SK-N-SH treated with all-trans-retinoic acid at 6 μM for 48 hours (cell line): Measurements from ENCODE around the gene PIK3CA.

Source experiments
- ATAC-seq: fragments of 200-7000 bp; cut with Tn5 transposase; 3 replicates; pipeline ENCODE4 v1.9.1; 2020; ENCODE audit warnings: mild to moderate bottlenecking, moderate library complexity
- ARNTL ChIP-seq: fragments of 450-650 bp; formaldehyde crosslinking; IDR thresholded peaks from 2 replicates; pipeline ENCODE4 v1.5.0; 2020; ENCODE audit warnings: low read depth, mild to moderate bottlenecking, moderate library complexity, borderline replicate concordance
- BACH2 ChIP-seq: fragments of 250-450 bp; sonication (Bioruptor Pico); IDR thresholded peaks from 2 replicates; pipeline ENCODE4 v1.9.0; 2021; ENCODE audit warnings: mild to moderate bottlenecking, borderline replicate concordance
- CSDC2 ChIP-seq: fragments of 250-450 bp; sonication (Bioruptor Pico); IDR thresholded peaks from 2 replicates; pipeline ENCODE4 v1.5.0; 2020; ENCODE audit warnings: mild to moderate bottlenecking, moderate library complexity
- CSRNP3 ChIP-seq: fragments of 250-450 bp; sonication (Bioruptor Pico); IDR thresholded peaks from 2 replicates; pipeline ENCODE4 v1.5.1; 2021; ENCODE audit warnings: mild to moderate bottlenecking, moderate library complexity
- ESRRG ChIP-seq: fragments of 250-450 bp; sonication (Bioruptor Pico); IDR thresholded peaks from 2 replicates; pipeline ENCODE4 v1.6.1; 2021; ENCODE audit warnings: mild to moderate bottlenecking
- GLIS3 ChIP-seq: fragments of 250-450 bp; sonication (Bioruptor Pico); IDR thresholded peaks from 2 replicates; pipeline ENCODE4 v1.5.0; 2020; ENCODE audit warnings: mild to moderate bottlenecking, moderate library complexity
- ISL1 ChIP-seq: fragments of 250-450 bp; sonication (Bioruptor Pico); IDR thresholded peaks from 2 replicates; pipeline ENCODE4 v2.1.2; 2022; ENCODE audit warnings: mild to moderate bottlenecking, moderate library complexity
- OSR1 ChIP-seq: fragments of 250-450 bp; sonication (Bioruptor Pico); IDR thresholded peaks from 2 replicates; pipeline ENCODE4 v1.8.0; 2022; ENCODE audit warnings: moderate library complexity, mild to moderate bottlenecking, inconsistent platforms
- PATZ1 ChIP-seq: fragments of 250-450 bp; sonication (Bioruptor Pico); IDR thresholded peaks from 2 replicates; pipeline ENCODE4 v1.8.0; 2020; ENCODE audit warnings: mild to moderate bottlenecking, moderate library complexity, borderline replicate concordance
- PPARA ChIP-seq: fragments of 250-450 bp; sonication (Bioruptor Pico); IDR thresholded peaks from 2 replicates; pipeline ENCODE4 v1.5.0; 2020; ENCODE audit warnings: mild to moderate bottlenecking, borderline replicate concordance
- RARB ChIP-seq: fragments of 250-450 bp; sonication (Bioruptor Pico); IDR thresholded peaks from 2 replicates; pipeline ENCODE4 v1.8.0; 2021; ENCODE audit warnings: mild to moderate bottlenecking, moderate library complexity
- SNAI2 ChIP-seq: fragments of 250-450 bp; sonication (Bioruptor Pico); IDR thresholded peaks from 2 replicates; pipeline ENCODE4 v1.5.0; 2020; ENCODE audit warnings: mild to moderate bottlenecking, moderate library complexity
- TCF4 ChIP-seq: fragments of 250-450 bp; sonication (Bioruptor Pico); IDR thresholded peaks from 2 replicates; pipeline ENCODE4 v1.8.0; 2021; ENCODE audit warnings: mild to moderate bottlenecking, moderate library complexity, borderline replicate concordance
- TOX ChIP-seq: fragments of 250-450 bp; sonication (Bioruptor Pico); IDR thresholded peaks from 2 replicates; pipeline ENCODE4 v1.8.0; 2021; ENCODE audit warnings: mild to moderate bottlenecking, moderate library complexity, borderline replicate concordance
- TSHZ2 ChIP-seq: fragments of 250-450 bp; sonication (Bioruptor Pico); IDR thresholded peaks from 2 replicates; pipeline ENCODE4 v1.5.0; 2020; ENCODE audit warnings: mild to moderate bottlenecking, moderate library complexity
- ZC3H10 ChIP-seq: fragments of 250-450 bp; sonication (Bioruptor Pico); IDR thresholded peaks from 2 replicates; pipeline ENCODE4 v1.5.1; 2021; ENCODE audit warnings: mild to moderate bottlenecking, moderate library complexity
- ZFP30 ChIP-seq: fragments of 450-650 bp; formaldehyde crosslinking; IDR thresholded peaks from 2 replicates; pipeline ENCODE4 v1.5.0; 2022; ENCODE audit warnings: mild to moderate bottlenecking, moderate library complexity
- ZNF565 ChIP-seq: fragments of 450-650 bp; formaldehyde crosslinking; conservative IDR thresholded peaks from 2 replicates; pipeline ENCODE4 v1.5.0; 2020; ENCODE audit warnings: low read depth, mild to moderate bottlenecking, moderate library complexity
- ZNF70 ChIP-seq: fragments of 450-650 bp; formaldehyde crosslinking; IDR thresholded peaks from 2 replicates; pipeline ENCODE4 v1.5.0; 2020; ENCODE audit warnings: mild to moderate bottlenecking, moderate library complexity
- ZNF8 ChIP-seq: fragments of 450-650 bp; formaldehyde crosslinking; IDR thresholded peaks from 2 replicates; pipeline ENCODE4 v1.5.0; 2020; ENCODE audit warnings: mild to moderate bottlenecking, moderate library complexity
- TF ChIP-seq, protein P1 (sequence below): fragments of 250-450 bp; sonication (Bioruptor Pico); IDR thresholded peaks from 2 replicates; pipeline ENCODE4 v1.8.0; 2021; ENCODE audit warnings: low read depth, mild to moderate bottlenecking, moderate library complexity, borderline replicate concordance
- TF ChIP-seq, protein P2 (sequence below): fragments of 250-450 bp; sonication (Bioruptor Pico); IDR thresholded peaks from 2 replicates; pipeline ENCODE4 v1.5.1; 2020; ENCODE audit warnings: low read depth, mild to moderate bottlenecking, moderate library complexity

The PIK3CA gene

DNA sequence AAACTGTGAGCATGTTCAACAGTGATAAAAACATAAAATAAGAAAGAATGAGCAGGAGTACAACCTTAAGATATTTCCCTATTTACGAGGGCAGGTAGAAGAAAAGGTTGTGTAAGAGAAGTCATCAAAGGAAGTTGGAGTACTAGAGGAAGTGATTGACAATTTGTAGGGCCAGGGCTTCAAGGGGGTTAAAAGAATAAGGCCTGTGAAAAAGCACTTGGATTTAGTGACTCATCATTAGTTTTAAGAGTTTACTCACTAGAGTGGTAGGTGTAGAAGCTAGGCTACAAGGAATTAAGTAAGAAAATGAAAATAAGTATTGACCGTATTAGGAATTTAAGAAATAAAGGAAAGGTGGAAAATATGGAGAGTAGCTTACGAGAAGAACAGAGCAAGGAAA, 79.2 kb downstream of the PIK3CA start:
- TF ChIP-seq TSHZ2 (no peak), CSDC2 (CRISPR knock-in tag) (no peak), ARNTL (CRISPR knock-in tag) (no peak), GLIS3 (CRISPR knock-in tag) (no peak), RARB (CRISPR knock-in tag) (no peak), PPARA (CRISPR knock-in tag) (no peak), TOX (CRISPR knock-in tag) (no peak), ZNF8 (CRISPR knock-in tag) (no peak), ESRRG (CRISPR knock-in tag) (no peak), OSR1 (CRISPR knock-in tag) (no peak), BACH2 (CRISPR knock-in tag) (no peak), ZNF565 (no peak), CSRNP3 (no peak), ZC3H10 (CRISPR knock-in tag) (no peak), SNAI2 (CRISPR knock-in tag) (no peak), TCF4 (CRISPR knock-in tag) (no peak), ZFP30 (CRISPR knock-in tag) (no peak), ISL1 (no peak)
- ATAC-seq = no peak

GRCh38 chr3:179229177-179229576, 81.0 kb downstream of the PIK3CA start:
- ATAC-seq = no peak
- no peak for TF ChIP-seq ISL1
- TF ChIP-seq, all 23 proteins: peak for 0

- TF ChIP-seq SNAI2 (CRISPR knock-in tag) (no peak), CSDC2 (CRISPR knock-in tag) (no peak), OSR1 (CRISPR knock-in tag) (no peak)
Observed at GRCh38 chr3:179233043-179233442, 84.9 kb downstream of the PIK3CA start.

GRCh38 chr3:179234199-179234598, 86.0 kb downstream of the PIK3CA start:
- TF ChIP-seq OSR1 (CRISPR knock-in tag) (no peak), ARNTL (CRISPR knock-in tag) (no peak), ZNF8 (CRISPR knock-in tag) (no peak), ZNF70 (no peak), GLIS3 (CRISPR knock-in tag) (no peak), PATZ1 (CRISPR knock-in tag) (no peak), PPARA (CRISPR knock-in tag) (no peak), BACH2 (CRISPR knock-in tag) (no peak)
- TF ChIP-seq, protein P1, sequence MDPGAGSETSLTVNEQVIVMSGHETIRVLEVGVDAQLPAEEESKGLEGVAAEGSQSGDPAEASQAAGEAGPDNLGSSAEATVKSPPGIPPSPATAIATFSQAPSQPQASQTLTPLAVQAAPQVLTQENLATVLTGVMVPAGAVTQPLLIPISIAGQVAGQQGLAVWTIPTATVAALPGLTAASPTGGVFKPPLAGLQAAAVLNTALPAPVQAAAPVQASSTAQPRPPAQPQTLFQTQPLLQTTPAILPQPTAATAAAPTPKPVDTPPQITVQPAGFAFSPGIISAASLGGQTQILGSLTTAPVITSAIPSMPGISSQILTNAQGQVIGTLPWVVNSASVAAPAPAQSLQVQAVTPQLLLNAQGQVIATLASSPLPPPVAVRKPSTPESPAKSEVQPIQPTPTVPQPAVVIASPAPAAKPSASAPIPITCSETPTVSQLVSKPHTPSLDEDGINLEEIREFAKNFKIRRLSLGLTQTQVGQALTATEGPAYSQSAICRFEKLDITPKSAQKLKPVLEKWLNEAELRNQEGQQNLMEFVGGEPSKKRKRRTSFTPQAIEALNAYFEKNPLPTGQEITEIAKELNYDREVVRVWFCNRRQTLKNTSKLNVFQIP (CRISPR knock-in tag) = no peak
- TF ChIP-seq, protein P2, sequence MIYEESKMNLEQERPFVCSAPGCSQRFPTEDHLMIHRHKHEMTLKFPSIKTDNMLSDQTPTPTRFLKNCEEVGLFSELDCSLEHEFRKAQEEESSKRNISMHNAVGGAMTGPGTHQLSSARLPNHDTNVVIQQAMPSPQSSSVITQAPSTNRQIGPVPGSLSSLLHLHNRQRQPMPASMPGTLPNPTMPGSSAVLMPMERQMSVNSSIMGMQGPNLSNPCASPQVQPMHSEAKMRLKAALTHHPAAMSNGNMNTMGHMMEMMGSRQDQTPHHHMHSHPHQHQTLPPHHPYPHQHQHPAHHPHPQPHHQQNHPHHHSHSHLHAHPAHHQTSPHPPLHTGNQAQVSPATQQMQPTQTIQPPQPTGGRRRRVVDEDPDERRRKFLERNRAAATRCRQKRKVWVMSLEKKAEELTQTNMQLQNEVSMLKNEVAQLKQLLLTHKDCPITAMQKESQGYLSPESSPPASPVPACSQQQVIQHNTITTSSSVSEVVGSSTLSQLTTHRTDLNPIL (CRISPR knock-in tag) = no peak
- TF ChIP-seq, all 23 proteins: peak for 0
- no peak for ATAC-seq

More at GRCh38 chr3:179233043-179233442, 84.9 kb downstream of the PIK3CA start:
- ATAC-seq = no peak
